ENCODE results near the gene IQCE.

IQCE gene

DNA sequence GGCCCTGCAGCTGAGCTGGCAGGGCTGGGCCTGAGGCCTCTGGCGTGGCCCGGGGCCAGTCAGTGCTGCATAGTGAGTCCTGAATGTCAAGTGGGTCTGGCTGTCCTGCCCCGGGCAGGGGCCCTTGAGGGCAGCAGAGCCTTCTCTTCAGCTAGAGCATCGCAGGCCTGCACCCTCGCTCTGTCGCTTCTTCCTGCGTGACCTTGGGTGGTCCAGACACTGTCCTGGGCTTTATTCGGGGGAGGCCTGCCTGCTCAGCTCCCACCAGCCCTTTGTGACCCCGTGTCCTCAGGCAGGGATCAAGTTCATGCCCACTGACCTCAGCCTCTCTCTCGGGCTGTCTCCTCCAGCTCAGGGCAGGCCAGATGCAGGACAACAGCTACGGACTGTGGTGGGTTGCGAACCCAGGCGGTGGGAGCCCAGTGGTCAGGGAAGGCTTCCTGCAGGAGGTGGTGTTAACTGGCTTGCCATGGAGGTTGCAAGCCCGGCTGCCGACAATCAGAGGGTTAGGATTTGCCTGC lies 76.4 kb downstream of the IQCE start:
- FAIRE-seq: no peak

DNA sequence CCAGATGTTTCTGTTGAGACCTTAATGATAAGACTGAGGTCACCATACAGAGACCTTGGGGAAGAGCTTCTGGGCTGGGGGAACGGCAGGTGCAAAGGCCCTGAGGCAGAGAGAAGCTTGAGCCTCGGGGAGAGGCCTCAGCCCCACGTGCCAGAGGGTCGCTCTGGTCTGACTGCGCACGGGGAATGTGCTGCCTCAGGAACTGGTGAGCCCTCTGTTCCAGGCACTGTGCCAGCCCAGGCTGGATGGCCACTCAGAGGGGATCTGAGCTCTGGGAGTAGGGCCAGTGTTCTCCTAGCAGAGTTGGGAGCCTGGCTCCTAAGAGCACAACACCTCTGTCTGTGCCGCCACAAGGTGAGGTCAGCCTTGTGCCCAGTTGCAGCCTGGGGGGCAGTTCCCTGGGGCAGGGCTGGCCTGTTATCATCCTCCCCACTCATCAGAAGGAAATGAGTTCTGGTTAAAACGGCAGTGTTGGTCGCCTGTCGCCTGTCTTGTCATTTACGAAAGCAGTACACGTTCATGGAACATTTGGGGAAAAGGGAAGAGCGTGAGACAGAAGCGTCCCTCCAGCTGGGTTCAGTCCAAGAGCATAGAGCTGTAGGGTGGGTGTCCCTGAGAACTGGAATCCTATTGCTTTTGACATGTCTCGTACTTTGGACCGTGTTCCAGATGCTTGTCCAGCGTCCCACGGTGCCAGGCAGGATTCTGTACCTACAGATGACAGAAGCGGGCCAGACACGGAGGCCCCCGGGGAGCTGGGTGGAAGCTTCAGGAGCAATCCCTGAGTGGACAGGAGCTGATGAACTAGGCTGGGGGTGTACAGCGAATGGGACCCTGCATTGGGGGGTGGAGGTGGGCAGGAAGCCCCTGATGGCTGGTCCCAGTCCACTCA lies 77.3 kb downstream of the IQCE start:
- FAIRE-seq: no peak

DNA sequence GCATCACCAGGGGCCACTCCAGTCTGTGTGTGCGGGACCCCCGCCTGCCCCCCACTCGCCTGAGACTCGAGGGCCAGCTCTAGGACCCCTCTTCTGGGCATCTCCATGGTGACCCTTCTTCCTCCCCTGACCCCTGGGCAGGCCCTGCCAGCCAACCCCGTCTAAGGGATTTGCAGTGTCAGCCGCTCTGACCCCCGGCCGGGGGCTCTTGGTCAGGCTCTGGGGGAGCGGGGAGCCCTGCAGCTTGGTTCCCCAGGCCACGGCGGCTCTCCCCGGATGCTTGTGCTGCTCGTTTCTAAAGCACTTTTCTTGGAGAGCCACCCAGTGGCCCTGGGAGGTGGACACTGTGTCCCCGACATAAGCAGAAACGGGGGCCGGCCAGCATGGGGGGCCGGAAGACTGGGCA lies 78.3 kb downstream of the IQCE start:
- FAIRE-seq: no peak

DNA sequence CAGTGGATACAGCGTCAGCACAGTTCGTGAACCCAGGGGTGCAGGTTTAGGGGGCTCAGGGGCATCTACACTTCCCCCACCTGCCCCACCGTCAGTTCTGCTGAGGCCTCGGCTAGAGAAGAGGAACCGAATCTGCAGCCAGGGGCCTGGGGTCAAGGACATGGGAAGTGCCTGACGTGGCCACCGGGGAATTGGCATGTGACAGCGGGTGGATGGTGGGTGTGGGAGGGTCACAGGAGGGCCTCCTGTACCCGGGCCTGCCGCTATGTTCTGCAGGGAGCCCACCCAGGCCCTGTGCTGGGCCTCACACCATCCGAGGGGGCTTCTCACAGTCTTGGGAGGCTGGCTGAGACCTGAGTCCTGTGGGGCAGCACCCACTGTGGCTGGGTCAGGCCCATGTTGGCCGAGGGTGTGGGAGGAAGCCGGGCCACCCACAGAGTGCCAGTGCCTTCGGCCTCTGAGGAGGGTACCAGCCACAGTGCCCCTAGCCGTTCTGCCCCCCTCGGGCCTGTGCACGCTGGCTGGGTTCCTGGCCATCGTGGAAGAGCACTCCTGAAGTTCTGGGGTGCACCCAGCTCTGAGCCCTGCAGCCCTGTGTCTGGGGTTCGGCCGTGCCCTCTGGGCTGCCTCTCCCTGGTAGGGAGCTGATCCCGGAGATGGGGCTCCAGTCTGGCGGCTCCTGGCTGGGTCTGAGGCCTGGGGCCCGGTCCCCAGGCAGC lies 78.9 kb downstream of the IQCE start:
- FAIRE-seq: no peak

DNA sequence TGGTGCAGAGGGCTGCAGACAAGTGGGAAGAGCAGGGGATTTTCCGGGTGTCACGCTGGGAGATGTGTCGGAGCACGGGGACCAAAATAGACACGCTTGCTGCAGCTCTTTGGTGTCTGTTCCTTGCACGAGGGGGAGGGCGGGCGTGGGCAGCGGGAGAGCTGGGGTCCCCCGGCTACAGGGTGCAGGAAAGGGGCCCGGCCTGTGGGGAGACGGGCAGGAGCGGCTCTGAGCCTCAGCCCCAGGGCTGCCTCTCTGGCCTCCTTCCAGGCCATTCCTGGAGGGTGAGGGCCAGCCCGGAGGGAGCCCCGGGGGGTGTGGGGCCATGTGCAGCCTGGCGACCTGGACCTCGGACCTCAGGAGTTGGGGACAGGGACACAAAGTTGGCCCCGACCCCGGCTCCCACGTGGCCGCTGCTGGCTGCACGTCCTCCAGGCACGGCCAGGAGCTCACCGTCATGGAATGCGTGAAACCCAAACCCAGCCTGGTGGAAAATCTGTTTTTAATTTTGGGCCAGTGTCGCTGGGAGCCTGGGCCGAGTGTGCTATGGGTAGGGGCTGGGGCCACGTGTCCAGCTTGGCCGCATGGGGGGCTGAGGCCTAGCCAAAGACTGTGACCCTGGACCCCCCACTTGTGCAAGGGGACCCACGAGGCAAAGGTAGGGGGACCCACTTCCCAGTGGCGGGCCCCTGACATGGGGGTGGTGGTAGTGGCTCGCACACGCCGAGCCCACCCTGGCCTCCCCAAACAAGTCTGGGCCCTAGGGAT lies 79.6 kb downstream of the IQCE start:
- no peak for FAIRE-seq

DNA sequence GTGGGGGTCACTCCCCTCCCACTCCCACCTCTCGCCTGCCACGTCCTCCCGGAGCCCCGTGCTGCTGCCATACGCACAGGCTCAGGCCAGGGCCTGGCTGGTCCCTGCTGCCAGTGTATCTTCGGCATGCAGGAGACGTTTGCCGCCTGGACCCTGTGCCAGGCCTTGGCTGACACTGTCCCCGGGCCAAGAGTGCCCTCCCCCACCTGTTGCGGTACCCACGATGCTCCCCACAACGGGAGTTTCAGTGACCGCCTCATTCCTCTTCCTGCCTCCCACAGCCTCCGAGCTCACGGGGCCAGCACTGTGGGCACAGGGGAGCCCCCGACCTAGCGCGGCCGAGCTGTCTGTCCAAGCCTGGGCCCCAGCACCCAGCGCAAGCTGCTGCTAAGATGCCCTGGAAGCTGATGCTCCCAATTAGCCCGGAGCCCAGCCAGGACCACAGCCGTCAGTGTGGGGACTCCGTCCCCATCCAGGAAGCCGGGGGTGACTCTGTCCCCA lies 80.5 kb downstream of the IQCE start:
- FAIRE-seq: no peak

DNA sequence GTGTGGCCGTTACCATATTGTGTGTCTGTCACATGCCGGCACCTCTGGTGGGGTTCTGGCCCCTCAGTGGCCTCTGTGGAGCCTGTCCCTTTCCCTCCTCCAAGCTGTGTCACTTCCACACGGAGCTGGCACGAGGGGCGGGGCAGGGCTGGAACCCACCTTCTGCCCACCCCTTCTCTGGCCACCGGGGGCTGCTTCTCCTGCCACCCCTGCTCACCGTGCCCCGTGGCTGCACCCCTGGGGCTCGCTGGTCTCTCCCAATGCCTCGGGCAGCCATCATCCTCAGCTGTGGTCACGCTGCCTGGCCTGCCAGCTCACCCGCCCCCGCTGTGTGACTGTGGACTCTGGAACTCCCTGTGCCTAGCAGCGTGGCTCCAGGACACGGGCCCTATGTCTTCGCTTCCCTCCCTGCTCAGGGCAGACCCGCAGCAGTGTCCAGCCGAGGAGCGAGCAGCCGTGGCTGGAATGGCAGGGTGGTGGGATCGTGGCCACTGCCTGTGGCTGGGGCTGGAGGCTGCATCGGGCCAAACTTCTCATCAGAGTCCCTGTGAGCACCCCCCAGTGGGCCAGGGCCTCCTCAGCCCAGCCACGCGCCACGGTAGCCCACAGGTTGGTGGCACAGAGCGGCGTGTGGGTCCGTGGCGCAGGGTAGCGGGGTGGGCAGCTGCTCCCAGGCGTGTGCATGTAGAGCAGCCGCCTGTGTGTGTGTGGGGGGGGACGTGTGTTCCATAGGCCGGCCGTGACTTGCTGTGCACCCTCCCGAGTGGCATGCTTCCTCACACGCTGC lies 81.1 kb downstream of the IQCE start:
- no peak for FAIRE-seq

DNA sequence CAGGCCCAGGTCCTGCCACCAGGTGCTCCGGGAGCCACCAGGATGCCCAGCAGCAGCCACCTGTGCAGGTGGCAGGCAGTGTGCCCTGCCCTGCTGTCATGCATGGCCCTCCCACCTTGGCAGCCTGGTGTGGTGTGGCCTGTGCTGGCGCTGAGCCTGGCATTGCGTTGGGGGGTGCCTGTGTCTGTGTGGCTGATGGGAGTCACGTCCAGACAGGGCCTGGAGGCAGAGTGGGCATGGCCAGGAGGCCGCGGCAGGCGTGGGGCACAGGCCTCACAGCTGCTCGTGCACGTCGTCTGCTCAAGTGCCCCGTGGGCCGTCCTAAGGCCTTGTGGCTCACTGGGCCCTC lies 81.7 kb downstream of the IQCE start:
- no peak for FAIRE-seq

DNA sequence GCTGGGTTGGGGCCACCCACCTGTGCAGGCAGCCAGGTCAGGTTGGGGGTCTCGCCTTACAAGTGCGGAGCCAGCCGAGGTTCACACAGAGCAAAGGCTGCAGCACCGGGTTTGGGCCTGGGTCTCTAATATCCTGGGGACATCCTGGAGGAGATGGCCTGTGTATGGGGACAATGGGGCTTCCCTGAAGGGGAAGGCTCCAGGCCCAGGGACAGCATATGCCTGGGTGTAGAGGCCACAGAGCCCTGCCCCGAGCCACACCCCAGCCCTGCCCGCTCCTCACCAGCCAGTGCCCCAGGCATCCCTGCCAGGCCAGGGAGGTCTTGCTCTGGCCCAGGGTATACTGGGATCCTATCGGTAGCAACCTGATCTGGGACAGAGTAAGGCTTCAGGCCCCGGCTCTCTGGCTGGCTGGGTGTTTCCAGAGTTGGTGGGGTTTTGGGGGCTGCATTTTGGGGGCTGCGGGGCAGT lies 82.1 kb downstream of the IQCE start:
- no peak for FAIRE-seq

DNA sequence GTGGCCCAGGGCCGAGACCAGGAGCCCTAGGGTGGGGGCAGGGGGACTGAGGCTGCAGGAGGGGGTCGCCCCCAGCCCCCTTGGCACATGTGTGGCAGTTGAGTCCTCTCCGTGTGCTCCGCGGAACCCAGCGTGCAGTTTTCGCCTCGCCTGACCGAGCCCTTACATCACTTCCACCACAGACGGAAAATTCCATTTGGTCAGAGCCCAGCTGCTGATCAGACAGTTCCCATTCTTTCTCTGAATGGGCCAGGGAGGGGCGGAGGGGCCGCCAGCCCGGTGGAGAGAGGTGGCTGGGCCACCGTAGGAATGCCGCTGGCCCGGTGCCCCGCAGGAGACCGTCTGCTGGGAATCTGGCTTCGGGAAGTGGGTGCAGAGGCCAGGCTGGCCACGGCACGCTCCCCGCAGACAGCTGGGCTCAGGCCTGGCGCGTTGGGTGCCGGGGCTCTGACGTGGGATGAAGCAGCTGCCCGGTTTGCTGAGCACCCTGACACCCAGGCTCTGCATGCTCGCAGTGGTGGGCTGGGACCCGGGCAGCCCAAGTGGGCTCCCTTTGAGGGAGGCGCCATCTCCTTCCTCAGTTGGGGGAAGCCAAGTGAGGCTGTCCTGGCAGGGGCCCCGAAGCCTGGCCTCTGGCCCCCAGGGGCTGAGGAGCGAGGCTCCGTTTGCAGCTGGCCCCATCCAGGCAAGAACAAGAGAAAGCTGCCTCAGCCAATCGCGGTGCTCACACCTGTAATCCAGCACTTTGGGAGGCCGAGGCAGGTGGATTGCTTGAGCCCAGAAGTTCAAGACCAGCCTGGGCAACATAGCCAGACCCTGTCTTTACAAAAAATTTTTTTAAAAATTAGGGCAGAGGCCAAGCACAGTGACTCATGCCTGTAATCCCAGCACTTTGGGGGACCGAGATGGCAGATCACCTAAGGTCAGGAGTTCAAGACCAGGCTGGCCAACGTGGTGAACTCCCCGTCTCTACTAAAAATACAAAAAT lies 82.9 kb downstream of the IQCE start:
- FAIRE-seq: no peak

DNA sequence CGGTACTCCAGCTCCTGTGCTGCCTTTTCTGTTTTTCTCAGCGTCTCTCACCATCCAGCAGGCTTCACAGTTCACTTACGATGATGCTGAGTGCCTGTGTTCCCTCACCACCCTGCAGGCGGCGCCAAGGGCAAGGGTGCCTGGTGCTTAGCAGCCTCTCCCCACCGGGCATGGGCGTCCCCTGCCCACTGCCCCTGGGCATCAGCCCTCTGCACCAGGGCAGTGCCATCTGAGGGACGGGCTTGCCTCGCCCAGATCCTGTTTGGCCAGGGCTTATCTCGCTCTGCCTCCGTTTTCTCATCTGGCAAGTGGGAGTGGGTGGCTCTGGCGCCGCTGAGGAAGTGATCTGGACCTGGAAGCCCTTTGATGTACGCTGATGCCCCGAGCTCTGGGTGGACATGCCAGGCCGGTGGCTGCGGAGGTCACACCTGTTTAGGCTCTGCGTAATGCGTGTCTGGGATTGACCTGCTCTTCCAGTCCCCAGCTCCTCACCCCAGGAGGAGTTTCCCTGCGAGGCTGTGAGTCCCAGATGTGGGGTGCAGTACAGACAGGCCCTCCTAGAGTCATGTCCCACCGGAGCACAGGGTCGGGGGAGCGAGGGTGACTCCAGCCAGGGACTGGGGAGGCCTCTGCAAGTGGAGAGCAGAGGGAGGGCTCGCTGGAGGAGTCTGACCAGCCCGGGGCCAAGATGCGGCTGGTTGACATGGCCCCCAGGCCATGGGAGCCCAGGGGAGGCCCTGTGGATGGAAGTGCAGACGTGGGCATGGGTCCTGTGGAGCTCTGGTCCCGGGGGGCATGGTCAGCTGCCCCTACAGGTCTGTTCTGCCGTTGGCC lies 84.8 kb downstream of the IQCE start:
- no peak for FAIRE-seq

DNA sequence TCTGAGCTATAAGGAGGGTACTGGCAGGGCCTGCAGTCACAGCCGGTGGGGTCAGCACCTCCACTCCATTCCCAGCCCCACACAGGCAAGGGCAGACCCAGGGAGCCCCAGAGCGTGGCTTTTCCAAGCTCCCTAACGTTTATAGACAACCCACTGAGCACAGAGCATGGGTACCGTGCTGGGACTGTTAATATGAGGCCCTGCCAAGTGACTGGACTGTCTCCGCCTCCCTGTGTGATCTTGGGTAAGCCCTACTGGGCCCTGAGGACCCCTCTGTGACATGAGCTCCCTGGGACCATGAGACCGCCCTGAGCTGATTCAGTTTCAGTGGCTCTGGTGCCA lies 85.4 kb downstream of the IQCE start:
- no peak for FAIRE-seq

DNA sequence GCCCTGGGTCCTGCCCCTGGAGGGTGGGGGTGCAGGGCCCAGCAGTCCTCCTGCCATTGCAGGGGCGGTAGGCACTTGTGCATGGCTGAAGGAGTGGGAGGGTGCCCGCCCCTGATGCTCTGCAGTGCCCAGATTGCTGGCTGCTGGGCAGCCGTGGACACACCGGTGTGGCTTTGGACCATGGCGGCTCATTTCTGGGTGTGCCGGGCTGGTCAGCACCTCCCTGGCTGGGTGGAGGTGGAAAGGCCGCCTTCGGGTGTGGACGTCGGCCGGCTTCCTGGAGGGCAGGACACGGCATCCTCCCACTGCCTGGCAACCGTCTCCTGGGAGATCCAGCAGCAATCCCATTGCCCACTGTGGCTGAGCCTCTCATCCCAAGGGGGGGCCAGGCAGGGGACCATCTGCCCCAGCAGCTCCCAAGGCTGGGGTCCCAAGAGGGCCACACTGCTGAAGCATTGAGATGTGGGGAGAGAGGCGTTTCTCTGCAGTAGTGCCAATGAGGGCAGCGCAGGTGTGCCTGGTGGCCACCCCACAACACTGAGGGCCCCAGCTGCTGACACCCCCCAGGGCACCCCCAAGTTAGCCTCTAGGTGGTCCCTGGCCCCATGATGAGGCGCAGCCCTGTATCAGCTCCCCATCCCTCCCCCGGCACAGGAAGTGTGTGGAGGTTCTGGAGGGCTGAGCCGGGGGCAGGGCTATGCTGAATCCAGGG lies 85.9 kb downstream of the IQCE start:
- no peak for FAIRE-seq

DNA sequence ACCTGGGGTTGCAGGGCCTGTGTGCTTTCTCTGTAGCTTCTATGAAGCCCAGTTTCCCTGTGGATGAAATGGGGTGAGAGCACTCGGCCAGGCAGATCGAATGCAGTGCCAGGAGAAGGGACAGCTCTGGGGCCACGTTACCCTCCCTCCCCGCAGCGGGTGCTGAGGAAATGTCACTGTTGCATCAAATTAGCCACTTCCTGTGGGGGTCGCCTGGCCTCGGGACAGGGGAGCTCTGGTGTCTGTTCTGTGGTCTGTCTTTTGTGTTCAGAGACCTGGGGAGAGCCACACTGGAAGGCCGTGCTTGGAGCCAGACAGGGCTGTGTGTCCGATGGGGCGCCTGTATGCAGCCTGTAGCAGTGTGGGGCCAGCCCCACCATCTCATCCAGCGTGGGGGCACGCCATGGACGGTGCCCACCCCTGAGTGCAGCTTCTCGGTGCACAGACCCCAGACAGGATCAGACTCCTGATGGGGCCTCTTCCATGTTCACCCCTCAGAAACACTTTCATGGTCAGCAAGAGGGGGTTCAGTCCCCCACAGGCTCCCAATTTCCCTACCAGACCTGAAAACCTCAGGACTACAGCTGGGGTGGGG lies 86.6 kb downstream of the IQCE start:
- FAIRE-seq: no peak

DNA sequence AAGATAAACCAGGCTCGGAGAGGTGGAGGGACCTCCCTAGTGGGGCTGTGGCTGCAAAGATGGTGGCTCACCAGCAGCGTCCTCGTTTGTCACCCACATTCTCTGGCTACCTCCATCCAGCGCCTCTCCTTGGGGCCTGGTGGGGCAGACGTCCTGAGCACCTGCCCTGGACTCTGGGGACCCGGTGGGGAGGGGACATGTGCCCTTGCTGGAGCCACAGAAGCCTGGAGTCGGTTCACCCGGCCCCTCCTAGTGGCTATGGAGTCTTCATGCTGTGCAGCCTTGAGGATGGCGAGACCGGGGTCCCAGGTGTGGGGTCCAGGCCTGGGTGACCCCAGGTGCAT lies 87.5 kb downstream of the IQCE start:
- no peak for FAIRE-seq

DNA sequence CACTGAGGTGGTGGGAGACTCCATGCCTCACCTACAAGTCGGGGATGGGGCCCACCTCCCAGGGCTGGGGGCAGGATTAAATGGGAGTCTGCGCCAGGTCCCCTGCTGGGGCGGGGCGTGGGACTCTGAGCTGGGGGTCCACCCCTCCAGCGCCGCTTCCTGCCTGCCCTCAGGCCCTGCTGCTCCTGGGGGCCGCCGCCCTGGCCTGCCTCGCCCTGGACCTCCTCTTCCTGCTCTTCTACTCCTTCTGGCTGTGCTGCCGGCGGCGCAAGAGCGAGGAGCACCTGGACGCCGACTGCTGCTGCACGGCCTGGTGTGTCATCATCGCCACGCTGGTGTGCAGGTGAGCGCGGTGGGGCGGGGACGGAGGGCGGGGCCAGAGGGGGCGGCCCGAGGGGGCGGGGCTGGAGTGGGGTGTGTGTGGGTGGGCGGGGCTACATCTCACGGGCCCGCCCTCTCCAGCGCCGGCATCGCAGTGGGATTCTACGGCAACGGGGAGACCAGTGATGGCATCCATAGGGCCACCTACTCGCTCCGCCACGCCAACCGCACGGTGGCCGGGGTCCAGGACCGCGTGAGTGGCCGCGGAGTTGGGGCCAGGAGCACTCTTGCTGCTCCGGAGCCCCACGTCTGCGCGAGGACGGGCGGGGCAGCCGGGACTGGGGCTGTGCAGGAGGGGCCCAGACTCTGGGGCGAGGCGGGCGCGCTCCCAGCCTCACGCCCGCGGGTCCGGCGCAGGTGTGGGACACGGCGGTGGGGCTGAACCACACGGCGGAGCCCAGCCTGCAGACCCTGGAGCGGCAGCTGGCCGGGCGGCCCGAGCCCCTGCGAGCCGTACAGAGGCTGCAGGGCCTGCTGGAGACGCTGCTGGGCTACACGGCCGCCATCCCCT lies 88.1 kb downstream of the IQCE start:
- FAIRE-seq: no peak

DNA sequence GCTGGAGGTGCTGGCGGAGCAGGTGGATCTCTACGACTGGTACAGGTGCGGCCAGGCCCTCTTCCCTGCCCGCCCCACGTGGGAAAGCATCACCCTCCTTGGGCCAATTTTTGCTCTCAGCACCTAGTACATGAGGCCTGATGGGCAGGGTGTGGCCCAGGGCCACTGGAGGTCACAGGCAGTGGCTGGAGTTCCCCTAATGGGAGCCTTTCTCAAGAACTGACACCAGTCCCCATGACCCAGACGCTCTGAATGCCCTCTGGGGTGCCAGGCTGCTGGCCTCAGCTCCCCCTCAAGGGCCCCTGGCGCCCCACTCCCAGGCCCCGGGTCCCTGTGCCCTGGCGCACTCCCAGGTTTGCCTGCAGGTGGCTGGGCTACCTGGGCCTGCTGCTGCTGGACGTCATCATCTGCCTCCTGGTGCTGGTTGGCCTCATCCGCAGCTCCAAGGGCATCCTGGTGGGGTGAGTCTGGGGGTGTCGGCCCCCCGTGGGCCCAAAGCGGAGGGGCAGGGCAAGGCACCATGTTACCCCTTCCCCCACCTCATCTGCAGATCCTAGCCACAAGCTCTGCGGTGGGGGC lies 88.9 kb downstream of the IQCE start:
- FAIRE-seq: no peak
